HuH-7 (cell line): ENCODE results near the gene VASN.
A peak's percentile ranks its signal among the peaks of the same experiment; 100 is the strongest.
"Not testable (repeated sequence)": the region's sequence is repeated elsewhere in the genome, so short reads cannot be mapped to it uniquely, and the experiment has no call there.

Experiments
- DNase-seq: peaks from one replicate; pipeline ENCODE4 v3.0.0; 2011; ENCODE audit warnings: low spot score

VASN gene

DNA sequence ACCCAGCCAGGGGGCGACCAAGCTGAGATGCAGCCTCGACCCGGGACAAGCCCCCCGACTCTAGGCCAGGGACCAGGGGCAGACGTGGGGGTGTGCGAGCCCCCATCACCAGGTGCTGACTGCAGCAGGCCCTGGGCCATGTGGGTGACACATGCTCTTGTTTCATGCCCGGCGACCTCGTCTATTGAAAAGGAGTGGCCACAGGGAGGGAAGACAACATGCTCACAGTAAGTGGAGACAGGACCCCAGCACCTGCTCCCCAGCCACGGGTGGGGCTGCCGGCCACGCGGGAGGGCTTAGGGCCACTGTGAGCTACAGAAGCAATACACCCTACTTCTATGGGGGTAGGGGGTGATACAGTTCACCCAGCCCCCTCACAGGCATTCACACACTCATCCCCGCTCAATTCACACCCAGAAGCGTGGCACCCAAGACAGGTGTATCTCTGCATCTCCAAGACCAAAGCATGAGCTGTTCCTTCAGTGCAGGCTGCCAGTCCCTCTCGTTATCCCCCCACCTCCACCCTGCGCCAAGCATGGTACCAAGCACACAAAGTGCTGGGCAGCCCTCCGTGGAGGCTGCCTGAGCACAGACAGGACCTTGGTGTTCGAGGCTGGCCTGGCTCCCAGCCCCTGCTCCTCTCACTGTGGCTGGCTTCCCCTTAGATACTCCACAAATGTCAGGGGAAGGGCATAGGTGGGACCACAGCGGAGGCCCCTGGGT lies 13.6 kb downstream of the VASN start:
- no peak for DNase-seq

DNA sequence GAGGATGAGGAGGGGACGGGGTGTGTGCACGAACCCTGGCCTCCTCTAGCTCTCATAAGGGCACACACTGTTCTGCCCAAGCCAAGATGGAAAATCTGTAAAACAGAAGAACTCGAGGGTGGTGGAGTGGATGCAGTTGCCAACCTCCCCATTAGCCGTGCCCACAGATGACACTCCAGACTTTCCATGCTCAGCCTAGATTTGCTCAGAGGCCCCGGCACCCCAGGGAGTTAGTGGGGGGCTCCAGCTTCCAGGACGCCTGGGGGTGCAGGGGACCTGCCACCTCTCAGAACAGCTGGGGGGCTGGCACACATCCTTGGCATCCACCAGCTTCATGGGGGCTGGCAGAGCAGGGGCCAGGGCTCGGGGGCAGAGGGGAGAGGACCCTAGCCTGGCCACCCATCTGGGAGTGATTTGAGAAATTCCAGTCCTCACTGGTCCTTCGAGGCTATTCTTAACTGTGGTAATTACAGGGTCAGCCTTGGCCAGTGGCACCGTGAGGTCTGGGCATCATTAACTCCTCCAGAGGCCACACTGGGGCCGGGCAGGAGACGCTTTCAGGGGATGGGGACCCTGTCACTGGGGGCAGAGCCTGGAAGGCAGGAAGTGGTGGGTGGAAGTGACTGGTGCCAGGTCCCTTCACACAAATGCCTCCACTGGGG lies 14.3 kb downstream of the VASN start:
- no peak for DNase-seq

- no peak for DNase-seq
Measured at GRCh38 chr16:4386451-4386805, 14.8 kb downstream of the VASN start.

- DNase-seq = no peak
Measured at GRCh38 chr16:4386951-4387565, 15.4 kb downstream of the VASN start.

DNA sequence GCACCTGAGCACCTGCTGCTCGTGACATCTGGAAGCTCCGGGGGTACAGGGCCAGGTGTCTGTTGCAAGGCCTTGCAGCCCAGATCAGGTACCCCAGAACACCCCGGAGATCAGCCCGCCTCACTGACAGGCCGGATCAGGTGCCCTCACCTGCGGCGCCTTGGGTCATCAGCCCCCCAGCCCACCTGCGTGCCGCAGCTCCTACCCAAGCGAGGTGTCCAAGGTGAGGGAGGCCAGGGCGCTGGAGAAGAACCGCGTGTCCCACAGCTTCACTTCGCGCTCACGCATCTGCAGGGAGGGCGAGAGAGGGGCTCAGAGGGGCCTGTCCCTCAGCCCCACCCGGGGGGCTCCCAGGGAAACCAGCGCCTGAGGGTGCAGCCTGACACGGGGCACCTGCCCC lies 16.1 kb downstream of the VASN start:
- no peak for DNase-seq

GRCh38 chr16:4388271-4389021 lies 16.8 kb downstream of the VASN start:
- no peak for DNase-seq

GRCh38 chr16:4389051-4389955 lies 17.7 kb downstream of the VASN start:
- DNase-seq = no peak

- no peak for DNase-seq
Measured at GRCh38 chr16:4390266-4391260, 18.9 kb downstream of the VASN start.

GRCh38 chr16:4391631-4392381 lies 20.2 kb downstream of the VASN start:
- DNase-seq = no peak

GRCh38 chr16:4392382-4393239 lies 21.0 kb downstream of the VASN start:
- no peak for DNase-seq

DNA sequence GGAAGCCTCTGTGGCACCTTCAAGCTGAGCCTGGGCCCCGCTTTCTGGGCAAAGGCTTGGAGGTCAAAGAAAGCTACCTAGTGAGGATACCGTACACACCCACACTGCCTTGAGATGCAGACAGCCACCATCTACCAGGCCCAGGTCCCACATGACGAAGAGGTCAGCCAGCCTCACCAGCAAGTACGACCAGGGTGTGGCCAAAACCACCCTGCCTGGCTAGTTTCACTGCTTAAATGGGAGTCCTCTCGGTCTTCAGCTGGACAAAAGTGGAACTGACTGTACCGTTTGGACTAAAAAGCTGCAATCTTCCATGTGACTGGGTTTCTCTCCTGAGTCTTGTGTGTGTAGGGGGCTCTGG lies 21.6 kb downstream of the VASN start:
- no peak for DNase-seq

GRCh38 chr16:4393850-4394249 lies 22.2 kb downstream of the VASN start:
- DNase-seq = not testable (repeated sequence)

GRCh38 chr16:4395055-4395726 lies 23.5 kb downstream of the VASN start:
- no peak for DNase-seq

DNA sequence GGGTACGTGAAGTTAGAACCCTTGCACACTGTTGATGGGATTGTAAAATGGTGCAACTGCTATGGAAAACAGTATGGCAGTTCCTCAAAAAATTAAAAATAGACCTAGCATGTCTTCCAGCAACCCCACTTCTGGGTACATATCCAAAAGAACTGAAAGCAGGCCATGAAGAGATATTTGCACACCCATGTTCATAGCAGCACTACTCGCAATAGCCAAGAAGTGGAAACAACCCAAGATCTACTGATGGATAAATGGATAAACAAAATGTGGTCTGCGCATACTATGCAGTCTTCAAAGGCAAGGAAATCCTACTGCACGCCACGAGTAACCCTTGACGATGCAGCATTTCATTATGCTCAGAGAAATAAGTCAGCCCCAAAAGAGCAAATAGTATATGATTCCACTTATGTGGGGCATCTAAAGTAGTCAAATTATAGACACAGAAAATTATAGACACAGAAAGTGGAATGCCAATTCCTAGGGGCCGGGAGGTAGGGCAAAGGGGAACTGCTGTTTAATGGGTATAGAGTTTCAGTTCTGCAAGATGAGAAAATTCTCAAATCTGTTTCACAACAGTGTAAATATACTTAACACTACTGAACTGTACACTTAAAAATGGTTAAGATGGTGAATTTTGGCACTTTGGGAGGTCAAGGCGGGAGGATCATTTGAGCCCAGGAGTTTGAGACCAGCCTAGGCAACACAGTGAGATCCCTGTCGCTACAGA lies 27.5 kb downstream of the VASN start:
- DNase-seq = no peak

DNA sequence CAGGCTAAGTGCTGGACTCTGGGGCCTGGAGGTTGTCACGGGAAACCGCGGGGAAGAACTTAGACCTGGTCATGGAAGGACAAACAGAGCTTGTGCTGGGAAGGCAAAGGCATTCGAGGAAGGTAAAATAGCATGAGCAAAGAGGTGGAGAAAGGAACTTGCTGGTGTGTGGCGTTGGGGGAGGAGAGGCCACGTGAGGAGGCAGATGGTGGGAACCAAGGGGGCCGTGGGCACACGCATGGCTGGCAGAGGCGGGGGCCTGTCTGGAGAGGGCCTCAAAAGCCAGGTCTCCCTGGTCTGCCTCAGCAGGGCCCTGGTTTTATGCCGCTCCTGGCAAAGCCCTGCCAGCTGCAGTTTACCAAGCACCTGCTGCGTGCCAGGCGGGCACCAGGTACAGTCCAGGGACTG lies 29.4 kb downstream of the VASN start:
- DNase-seq = no peak

- no peak for DNase-seq
Measured at GRCh38 chr16:4401510-4401909, 29.9 kb downstream of the VASN start.

GRCh38 chr16:4402439-4403132 lies 30.9 kb downstream of the VASN start:
- peak; percentile 98 for DNase-seq
